Inferior parietal cortex (tissue), 1 donor: ENCODE data around the gene LCN2.

Source experiments
- DNase-seq: peaks from one replicate; pipeline ENCODE4 v3.0.0-alpha.2; 2016; ENCODE audit errors: extremely low spot score

The LCN2 gene

DNA sequence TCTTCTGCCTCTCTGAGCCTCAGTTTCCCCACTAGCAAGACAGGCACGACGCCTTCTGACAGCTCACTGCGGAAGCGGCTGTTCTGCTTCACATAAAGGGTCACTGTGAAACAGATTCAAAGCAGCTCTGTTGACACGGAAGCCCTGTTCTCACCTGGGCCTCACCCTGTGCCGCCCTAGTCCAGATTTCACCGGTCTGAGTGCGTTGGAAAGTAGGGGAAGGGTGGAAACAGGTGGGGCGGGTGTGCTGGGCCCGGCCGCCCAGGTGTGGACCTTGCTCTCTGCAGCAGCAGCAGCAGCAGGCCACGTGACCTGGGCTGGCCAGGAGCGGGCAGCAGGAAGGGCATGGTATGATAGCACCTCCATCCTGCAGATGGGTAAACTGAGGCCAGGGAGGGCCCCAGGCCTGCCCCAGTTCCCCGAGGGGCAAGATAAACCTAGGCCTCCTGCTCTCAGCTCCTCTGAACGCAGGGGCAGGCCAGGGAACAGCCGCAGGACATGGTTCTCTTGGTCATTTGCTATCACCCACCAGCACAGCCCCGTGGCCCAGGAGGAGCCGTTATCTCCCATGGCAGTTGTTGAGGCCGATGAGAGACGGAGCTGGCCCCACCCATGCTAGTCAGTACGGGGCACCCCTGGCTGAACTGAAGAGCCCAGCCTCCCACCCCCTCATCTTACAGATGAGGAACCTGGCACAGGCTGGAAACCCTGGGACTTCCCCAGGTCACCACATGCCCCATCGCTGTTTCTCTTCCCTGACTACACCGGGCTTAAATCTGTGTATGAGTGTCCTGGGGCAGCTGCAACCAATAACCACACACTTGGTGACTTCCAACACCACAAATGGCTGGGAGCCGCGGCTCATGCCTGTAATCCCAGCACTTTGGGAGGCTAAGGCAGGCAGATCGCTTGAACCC lies 33.8 kb upstream of the LCN2 start:
- DNase-seq = no peak

DNA sequence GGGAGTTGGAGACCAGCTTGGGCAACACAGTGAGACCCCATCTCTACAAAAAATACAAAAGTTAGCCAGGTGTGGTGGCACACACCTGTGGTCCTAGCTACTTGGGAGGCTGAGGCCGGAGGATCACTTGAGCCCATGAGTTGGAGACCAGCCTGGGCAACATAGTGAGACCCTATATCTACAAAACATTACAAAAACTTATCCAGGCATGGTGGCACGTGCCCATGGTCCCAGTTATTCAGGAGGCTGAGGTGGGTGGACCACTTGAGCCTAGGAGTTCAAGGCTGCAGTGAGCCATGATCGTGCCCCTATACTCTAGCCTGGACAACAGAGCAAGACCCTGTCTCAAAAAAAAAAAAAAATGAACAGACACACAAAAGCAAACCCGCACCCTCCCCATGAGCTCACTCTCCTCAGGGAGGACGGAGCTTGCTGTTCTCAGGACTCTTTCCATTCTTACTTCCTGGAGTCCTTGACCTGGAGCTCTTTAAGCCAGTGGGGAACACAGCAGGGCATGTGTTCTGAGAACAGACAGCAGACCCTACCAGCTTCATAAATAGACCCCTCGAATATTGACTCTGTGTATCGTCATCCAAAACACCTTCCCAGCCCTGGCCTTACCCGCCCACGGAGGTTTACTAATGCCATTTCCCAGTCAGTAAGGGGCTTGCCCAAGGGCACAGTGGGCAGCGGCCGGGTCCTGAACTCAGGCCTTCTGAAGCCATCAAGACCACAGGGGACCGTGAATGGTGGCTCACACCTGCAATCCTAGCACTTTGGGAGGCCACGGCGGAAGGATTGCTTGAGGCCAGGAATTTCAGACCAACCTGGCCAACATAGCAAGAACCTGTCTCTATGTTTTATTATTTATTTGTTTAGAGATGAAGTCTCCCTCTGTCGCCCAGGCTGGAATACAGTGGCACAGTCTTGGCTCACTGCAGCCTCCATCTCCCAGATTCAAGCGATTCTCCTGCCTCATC lies 32.9 kb upstream of the LCN2 start:
- DNase-seq = no peak

DNA sequence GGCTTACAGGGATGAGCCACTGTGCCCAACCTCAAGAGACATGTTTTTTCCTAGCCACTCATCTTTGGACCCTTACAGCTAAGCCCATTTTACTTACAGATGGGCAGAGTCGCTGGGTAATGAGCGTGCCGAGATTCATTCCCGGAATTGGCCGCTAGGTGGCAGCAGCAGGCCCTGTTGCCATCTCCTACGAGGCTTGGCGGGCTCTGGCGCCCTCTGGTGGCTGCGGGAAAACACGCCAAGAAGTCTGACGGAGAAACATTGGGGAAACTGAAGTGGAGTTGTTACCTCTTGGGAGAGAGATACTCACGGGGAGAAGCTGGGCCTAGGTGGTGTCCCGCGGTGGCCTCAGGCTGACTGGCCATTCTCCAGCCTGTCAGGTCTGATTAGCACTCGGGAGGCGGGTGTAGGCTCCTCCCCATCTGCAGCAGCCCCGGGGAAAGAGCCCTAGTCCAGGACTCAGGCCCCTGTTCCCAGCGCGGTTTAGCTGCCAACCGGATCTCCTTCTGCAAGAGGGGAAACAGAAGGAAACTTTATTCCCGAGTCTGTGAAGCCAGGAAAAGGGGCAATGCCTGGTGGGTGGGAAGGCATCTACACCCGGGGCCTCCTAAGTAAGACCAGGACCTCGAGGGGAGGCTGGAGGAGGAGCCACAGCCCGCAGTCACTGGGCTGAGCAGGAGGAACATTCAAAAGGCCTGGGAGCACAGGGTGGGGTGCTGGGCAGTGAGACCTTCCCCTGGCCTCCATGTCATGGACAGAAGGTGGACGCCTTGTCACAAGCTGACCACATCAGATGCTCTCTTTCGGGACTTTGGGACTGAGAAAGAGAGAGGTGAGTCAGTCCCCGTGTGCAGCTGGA lies 31.4 kb upstream of the LCN2 start:
- peak; percentile 96 for DNase-seq

DNA sequence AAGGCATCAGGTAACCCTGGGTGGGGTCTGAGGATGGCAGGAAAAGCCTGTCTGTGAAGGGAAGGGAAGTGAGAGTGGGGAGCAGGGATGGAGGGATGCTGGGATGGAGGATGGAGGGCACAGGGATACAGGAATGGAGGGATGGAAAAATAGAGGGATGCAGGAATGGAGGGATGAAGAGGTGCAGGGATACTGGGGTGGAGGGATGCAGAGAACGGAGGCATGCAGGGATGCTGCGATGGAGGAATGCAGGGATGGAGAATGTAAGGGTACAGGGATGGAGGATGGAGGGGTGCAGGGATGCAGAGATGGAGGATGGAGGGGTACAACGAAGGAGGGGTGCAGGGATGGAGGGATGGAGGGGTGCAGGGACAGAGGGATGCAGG lies 30.8 kb upstream of the LCN2 start:
- DNase-seq = no peak

DNA sequence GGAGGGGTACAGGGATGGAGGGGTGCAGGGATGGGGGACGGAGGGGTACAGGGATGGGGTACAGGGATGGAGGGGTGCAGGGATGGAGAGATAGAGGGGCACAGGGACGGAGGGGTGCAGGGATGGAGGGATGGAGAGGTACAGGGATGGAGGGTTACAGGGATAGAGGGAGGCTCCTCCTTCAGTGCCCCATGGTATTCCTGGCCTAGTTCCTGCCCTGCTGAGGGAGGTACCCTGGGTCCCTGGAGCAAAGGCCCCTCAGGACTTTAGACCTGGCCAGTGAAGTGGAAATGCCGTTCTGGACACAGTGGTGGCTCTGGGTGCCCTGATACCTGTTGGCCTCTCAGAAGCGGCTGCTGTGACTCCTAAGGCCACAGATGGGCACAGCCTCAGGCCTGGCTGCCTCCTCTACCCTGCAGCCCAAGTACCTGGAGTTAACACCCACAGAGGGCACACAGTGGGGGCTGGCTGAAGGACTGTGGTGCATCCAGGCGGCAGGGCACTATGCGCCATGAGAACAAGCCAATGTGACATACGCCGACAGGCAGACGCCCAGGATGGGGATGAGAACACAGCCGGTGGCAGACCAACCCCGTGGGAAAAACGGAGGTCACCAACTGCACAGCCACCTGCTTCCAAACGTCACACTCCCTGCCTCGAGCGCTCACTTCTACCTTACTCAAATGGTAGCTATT lies 30.1 kb upstream of the LCN2 start:
- DNase-seq = no peak

DNA sequence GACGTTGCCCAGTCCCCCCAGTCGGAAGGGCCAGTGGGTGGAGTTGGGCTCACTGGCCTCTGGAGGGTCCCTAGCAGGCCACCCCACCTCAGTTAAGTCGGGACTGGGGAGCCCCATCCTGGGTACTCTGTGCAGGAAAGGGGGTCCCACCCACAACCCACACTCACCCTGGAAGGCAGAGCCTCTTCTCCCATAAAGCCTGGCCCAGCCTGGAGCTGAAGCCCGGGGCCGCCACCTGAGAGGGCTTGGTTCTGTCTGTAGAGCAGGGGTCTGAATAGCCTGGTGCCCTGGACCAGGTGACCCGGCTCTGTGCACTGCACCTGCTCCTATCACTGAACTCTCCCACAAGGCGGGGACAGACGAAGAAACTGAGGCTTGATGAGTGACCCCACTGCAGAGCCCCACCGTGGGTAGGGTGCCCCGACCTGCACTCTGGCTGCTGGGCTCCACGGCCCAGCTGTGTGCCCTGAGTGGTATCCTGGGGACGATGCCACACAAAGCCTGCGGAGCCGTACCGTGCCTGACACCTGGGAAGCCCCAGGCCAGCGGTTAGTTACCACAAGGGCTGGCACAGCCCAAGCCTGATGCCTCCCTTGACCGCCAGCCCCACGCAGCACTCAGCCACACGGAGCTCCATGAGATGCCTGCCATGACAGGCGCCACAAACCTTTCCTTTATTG lies 29.1 kb upstream of the LCN2 start:
- no peak for DNase-seq

DNA sequence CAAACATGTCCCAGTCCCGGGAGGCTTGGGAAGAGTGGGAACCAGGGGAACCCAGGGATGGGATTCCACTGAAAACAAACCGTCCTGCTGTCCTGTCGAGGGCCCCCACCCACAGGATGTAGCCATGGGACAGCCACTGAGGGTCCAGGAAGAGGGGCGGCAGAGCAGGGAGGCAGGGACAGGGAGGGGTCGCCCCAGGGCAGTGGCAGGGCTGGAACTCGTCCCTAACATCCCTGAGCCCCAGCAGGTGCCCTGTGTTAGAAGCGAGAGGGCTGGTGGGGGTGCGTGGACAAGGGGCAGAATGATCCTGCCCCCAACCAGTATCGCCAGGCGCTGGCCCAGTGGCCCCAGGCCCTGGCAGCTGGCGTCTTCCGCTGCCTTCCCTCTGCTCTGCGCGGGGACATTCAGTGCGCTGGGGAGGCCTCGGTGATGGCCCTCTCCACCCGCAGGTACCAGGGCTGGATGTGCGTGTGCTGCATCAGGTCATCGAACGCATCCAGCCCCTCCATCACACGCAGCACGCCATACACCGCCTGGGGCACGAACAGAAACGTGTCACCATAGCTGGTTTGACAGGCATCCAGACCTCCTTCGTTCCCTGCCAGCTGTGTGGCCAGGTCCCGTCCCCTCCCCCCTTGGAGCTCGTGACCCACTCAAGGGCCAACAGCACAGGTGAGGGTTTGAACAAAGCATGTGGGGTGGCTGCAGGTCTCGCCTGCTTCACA lies 28.4 kb upstream of the LCN2 start:
- no peak for DNase-seq

DNA sequence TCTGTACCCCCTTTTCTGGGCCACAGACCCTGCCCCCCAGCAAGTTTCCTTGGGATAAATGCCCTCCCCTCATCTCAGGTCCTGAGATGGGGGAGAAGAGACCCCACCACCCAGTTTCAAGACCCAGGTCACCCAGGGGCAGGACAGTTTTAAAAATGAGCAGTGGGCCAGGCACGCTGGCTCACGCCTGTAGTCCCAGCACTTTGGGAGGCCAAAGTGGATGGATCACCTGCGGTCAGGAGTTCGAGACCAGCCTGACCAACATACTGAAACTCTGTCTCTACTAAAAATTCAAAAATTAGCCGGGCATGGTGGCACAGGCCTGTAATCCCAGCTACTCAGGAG lies 27.8 kb upstream of the LCN2 start:
- DNase-seq = no peak

DNA sequence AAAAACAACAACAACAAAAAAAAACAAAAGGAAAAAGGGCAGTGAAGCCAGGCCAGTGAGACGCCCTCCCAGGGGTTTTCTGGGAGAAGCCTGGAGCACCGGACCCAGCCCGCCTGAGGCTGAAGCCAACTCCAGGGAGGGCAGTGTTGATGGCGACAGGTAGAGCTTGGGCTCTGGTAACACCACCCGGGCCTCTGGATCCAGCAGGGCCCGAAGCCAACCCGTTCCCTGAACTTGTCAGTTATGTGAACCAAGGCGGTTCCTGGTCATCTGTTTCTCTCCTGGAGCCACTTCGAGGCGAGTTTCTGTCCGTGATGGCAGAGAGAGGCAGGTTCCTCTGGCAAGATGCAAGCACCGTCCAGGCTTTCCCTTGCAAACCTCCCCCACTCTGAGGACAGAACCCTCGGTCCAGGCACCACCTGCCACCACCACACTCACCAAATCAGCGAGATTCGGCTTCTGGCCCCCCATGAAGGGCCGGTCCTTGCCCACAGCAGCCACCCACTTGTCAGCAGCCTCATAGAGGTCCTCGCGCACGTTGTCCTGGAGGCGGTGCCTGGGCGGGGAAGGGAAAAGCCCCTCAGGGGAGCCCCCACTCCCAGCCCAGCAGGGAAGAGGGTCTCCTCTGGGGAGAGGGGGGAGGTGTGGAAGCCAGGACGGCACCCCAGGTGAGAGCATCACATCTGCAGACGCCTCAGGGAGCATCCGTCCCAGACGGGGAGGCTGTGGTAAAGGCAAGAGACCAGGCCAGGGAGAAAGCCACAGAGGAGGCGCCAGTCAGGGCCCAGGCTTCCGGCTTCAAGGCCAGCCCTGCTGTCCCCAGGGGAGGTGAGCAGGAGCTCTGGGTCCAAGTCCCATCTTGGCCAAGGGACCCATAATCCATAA lies 27.1 kb upstream of the LCN2 start:
- no peak for DNase-seq

DNA sequence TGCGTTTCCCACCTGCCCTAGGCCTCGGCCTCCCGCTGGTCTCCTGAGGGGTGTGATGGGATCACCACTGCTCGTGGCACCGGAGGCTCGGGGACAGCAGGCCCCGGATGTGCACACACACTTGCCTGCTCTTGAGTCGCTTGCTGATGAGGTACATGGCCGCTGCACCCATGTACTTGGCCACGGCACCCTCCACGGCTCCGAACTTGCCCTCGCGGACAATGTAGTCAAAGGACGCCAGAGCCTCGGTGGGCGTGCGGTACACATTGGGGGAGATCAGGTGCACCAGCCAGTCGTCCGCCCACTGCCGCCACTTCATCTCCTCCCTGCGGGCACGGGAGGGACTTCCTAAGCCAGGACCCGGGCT lies 26.5 kb upstream of the LCN2 start:
- DNase-seq = no peak

DNA sequence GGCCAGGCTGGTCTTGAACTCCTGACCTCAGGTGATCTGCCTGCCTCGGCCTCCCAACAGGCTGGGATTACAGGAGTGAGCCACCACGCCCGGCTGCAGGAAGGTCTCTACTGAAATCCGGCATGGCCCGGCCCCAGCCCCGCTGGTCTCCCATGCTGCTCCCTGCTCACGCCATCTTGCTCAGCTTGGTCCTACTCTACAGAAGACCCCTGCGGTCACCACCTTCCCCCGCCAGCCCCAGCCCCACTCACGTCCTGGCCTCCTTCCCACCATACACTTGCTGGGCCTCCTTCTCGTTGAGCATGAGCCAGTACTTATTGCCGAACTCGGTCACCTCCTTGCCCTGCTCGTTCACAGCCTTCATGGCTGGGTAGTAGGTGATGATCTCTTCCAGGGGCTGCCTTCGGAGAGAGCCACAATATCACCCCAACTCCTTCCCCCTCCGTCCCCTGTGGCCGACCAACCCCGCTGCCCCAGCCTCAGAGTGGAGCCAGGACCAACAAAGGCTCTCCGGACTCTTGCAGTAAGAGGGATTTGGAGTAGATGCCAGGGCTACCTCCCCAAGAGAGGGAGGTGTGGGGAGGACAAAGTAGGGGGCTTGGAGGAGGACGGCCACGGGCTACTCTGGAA lies 25.7 kb upstream of the LCN2 start:
- DNase-seq = no peak

DNA sequence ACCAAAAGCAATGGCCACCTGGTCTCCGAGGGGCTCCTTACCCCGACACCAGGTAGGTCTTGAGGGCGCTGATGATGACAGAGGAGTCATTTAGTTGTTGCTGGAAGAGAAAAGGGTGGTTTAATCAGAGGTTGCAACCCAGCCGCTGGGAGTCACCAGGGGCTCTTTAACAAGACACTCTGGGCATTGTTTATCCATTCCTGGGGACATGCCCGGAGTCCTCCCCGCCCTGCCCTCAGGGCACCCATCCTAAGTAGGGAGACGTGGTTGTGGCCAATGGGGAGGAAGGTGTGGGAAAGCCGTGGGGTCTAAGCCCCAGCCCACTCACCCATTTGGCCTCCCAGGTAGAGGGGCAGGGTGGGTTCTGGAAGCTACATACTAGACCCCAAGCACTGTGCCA lies 24.8 kb upstream of the LCN2 start:
- DNase-seq = no peak

DNA sequence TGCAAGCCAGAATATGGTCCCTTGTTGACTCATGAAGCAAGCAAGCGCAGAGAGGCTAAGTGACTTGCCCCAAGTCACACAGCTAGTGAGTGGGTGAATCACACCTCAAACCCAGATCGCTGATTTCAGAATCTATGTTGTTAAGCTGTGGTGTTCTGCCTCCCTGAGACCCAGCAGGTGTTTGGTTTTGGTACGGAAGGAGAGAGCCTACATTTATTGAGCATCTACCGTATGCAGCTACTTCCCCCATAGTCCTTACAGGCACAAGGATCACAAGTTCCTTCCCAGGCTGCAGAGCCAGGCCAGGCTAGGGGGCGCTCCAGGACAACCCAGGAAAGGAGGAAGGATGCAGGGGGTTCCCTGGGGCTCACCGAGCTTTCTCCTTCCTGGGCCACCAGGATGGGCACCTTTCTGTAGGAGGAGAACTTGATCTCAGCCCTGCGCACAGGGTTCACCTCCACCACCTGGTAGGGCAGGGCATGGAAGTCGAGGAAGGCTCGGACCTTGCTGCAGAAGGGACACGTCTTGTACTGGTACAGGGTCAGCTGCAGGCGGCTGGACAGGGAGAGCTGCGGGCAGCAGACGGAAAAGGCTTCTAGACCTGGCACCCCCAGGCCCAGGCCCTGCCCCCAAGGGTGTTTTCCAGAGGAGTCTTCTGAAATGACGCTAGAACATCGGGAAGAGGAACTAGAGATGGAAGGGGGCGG lies 24.2 kb upstream of the LCN2 start:
- no peak for DNase-seq

DNA sequence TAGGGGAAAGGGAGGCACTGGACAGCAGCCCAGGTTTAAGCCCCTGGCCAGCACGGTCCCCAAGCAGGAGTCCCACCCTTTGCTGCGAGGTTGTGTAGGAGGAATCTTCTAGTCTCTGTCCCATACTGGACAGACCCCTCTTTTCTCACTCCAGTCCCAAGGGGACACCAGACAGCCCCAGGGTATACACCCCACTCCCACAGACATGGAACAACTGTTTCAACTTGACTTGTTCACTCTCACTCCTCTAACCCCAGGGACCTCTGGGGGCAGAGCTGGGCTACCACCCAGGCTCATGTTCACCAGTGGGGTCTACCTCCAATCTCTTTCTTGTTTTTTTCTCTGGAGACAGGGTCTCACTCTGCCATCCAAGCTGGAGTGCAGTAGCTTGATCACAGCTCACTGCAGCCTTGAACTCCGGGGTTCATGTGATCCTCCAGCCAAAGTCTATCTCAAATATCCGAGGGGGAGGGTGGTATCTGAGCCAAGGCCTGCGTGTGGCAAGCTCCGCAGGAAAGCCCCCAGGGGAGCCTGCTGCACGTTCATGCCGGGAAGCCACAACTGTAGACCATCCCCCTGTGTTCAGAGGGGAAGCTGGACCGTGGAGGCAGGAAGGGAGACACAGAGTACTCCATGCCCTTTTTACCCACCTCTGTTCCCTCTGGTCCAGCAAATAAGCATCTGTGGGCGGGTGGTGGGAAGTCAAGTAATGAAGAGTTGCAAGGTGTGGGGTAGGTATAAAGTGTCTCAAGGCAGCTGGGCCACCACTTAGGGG lies 23.5 kb upstream of the LCN2 start:
- DNase-seq = no peak

DNA sequence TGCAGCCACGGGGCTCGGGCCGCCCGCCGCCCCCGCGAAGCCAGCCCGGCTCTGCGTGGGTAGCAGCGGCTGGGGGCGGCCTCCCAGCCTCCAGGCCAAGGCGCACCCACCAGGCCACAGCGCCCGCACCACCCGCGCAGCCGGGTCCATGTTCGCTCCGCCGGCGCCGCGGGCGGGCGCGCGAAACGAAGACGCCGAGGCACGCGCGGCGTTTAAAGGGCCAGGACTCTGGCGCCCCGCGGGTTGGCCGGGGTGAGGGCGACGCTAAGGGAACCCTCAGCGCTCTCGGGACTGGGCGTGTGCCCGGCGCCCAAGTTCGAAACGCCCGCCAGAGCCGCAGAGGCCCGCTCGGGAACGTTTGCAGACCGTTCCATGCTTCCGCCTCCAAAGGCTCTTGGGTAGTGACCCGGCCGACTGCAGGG lies 21.7 kb upstream of the LCN2 start, which contains the start of gene PTGES2:
PTGES2 (minus strand) TSS at position 162 of the 422 bp plus-strand sequence; CDS start at position 150, 12 bp downstream.
- DNase-seq = peak; percentile 89

DNA sequence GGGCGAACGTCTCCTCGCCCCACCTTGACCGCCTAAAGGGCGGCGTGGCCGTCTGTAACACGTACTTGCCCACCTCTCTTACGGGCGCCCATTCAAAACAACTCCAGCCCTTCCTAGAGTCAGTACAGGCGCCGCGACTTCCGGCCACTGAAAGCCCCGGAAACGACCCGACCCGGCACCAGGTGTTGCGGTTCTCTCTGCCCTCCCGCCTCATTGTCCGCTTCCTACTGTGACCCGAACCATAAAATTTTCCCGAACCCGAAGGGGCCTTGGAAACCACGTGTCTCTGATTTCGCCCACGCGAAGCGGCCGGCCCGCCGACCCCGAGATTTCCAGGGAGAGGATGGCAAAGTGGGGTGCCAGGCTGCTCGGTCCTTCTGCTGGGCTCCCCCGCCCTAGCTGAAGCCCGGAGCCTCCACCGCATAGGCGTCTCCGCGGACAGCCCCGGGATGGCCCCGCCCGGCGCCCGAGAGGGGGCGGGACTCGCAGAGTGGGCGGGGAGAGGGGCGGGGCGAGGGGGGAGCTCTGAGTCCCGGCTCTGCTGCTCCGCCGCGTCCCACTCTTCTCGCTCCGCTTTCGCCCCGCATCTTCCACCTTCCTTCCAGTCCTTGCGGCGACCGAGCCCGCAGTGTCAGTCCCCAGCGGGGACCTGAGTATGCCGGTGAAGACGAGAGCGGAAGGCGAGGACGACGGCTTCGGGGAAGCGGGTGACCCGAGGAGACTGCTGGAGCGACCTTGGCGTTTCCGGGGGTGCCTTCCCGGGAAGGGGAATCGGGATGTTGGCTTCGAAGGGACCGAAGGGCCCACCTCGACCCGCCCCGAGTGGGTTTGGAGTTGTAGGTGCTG lies 21.0 kb upstream of the LCN2 start:
- DNase-seq = peak; percentile 91
